Suppressor macrophage treated with lipopolysaccharide for 1 hour (primary cell): Measurements from ENCODE around the gene IMPA2.
"Not testable (repeated sequence)": the region's sequence is repeated elsewhere in the genome, so short reads cannot be mapped to it uniquely, and the experiment has no call there.

Experiments used
- DNase-seq, 3 donors: peaks; one replicate each; pipeline ENCODE4 v3.0.0-alpha.2; 2020 to 2022

The IMPA2 gene

DNA sequence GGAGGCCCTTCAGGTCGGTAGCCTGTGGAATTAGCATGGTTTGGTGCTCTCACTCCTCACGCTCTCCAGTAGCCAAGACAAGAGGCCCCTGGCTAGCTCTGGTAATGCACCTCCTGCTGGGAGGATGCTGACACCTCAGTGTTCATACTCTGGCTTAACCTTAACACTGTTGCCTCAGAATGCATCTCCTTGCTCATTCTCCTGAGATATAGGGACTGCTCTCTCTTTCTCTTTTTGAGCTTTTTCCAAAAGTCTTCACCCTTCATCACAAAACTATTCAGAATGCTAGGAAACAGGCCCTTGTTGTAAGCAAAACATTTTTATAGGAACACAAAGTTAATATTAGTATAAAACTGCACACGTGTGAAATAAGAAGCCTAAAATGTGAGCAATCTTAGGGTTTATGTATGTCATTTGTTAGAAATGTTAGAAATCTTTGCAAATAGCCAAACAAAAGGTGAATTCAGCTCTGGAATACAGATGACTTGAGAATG, 17.3 kb upstream of the IMPA2 start:
- DNase-seq, result no peak

DNA sequence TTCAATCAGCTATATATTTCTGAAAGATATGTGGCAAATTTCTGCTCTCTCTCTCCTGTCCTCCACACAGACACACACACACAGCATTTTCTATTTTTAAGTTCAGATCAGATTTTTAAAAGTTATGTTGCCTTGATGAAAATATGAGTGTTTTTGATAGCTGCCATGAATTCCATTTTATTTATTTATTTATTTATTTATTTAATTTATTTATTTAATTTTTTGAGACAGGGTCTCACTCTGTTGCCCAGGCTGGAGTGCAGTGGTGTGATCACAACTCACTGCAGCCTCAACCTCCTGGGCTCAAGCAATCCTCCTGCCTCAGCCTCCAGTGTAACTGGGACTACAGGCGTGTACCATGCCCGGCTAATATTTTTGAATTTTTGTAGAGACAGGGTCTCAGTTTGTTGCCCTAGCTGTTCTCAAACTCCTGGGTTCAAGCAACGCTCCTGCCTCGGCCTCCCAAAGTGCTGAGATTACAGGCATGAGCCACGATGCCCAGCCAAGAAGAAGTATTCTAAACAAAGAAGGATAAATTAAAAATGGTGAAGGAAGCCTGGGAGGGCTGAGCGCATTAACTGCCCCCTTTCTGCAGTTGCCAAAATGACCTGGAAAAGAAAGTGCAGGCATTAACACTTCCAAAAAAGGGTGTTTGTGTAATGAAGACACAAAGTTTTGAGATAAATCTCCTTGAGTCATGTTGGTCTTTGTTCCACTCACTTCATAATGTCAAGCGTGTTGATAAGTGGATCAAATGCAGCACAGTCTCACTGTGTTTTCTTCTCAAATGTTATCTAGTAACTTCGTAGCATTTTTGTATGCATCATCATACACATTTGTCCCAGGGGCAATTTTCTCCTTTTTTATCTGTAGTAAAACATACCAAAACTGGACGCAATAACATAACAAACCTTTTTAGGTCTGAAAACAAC, 11.1 kb upstream of the IMPA2 start:
- DNase-seq, result no peak

DNA sequence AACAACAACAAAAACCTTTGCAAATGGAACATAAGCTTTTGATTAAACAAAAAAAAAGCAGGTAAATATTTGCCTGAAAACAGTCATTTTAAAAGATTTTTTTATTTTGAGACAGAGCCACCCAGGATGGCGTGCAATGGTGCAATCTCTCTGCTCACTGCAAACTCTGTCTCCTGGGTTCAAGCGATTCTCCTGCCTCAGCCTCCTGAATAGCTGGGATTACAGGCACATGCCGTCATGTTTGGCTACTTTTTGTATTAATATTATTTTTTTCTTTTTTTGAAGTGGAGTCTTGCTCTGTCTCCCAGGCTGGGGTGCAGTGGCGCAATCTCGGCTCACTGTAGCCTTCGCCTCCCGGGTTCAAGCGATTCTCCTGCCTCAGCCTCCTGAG, 10.5 kb upstream of the IMPA2 start:
- DNase-seq, result not testable (repeated sequence)

DNA sequence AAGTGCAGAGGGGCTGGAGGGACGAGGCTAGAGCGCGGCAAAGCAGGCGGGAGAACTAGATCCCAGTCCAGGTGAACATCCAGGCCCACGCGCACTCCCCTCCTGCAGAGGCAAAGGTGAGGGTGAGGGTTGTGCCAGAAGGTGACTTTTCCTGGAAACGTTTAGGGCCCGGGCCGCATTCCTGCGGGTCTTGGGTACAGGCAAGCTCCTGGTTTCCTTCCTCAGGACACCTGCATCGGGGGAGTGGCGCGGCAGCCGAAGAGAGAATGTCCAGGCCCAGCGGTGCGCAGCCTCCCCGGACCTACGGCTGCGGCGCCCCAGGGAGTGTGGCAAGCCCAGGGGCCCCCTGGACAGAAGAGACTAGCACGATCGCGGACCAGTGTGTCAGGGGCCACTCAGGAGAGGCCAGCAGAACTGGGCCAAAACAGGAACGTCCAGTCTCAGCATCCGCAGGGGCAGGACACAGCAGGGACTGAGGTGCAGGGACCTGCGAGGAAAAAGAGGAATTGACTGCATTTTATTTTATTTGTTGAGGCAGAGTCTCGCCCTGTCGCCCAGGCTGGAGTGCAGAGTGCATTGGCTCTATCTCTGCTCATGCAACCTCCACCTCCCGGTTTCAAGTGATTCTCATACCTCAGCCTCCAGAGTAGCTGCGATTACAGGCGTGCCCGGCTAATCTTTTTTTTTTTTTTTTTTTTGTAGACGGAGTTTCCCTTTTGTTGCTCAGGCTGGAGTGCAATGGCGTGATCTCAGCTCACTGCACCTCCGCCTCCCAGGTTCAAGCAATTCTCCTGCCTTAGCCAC, 8.7 kb upstream of the IMPA2 start:
- DNase-seq, result no peak

DNA sequence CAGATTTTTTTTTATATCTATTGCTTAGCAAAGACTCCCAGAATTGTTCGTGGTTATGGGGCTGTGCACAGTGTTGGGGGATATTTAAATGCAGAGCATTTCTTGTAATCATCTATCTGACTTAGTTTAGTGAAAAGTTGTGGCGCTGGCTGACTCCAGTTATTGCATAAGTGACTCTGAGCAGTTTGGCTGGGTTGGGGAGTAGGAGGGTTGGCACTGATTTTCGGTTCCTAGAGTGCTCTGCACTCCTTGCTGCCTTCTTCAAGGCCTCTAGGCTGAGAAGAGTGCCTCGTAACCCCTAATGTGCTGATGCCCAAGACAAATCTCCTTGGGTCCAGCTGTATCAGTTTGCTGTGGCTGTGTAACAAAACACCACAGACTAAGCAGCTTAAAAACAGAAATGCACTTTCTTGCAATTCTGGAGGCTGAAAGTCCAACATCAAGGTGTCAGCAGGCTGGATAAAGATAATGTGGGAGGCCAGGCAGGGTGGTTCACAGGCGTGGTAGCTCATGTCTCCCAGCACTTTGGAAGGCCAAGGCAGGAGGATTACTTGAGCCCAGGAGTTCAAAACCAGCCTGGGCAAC, 6.5 kb upstream of the IMPA2 start:
- DNase-seq, result no peak

DNA sequence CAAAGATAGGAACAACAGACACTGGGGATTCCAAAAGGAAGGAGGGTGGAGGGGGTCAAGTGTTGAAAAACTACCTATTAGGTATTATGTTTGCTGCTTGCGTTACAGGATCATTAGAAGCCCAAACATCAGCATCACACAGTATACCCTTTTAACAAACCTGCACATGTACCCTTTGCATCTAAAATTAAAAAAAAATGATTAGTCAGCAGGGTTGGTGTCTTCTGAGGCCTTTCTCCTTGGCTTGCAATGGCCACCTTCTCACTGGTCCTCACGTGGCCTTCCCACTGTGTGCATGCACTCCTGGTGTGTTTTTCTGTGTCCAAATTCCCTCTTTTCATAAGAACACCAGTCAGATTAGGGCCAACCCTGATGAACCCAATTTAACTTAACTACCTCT, 5.6 kb upstream of the IMPA2 start:
- no peak for DNase-seq

DNA sequence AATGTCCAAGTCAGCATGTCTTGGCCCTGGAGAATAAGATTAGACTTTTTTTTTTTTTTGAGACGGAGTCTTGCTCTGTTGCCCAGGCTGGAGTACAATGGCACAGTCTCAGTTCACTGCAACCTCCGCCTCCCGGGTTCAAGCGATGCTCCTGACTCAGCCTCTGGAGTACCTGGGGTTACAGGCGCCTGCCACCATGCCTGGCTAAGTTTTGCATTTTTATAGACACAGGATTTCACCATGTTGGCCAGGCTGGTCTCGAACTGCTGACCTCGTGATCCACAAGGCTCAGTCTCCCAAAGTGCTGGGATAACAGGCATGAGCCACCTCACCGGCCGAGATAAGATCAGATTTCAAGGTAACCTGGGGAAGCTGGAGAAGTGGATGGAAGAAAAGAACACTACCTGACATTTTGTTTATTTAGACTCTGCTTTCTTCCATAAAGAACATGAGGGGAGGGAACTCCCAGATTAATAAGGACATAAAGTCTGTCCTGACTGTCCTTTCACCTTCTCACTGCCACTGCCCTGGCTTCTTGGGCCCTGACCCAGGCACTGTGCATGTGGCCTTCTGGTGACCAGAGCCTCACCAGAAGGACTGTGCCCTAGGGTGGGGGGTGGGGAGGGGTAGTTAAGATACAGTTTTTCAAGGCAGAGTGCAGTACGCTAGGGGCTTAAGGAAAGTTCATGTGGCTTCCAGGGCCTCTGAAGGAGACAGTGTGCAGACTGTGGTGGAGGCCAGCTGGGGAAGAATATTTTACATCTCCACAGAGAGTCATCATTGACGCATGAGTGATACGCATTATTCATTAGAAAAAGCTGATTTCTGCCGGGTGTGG, 4.8 kb upstream of the IMPA2 start:
- peak in 2 of 3 donors; percentile 34 to 36 for DNase-seq

DNA sequence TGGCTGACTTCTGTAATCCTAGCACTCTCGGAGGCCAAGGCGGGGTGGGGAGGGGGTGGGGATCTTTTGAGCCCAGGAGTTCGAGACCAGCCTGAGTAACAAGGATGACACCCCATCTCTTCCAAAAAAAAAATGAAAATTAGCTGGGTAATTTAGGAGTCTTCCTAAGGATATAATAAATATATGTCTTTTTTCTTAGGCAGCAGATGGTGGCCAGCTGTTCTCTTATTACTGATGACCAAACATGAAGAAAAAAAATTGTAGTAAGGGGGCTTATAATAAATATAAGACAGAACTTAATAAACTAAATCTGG, 4.2 kb upstream of the IMPA2 start:
- no peak for DNase-seq

DNA sequence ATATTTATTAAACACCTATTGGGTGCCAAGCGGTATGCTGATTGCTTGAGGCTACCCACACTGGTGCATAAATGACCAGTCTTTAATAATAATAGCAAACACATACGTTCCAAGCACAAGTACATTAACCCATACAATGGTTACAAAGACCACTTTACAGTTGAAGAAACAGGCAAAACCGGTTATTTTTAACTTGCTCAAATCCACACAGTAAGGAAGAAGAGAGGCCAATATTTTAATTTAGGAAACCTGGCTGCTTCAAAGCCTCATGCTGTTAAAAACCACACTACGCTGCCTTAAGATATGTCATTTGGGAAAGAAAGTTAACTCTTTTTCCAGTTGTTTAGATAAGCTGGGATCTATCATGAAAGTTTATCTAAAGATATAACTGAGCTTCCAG, 2.4 kb upstream of the IMPA2 start:
- no peak for DNase-seq

DNA sequence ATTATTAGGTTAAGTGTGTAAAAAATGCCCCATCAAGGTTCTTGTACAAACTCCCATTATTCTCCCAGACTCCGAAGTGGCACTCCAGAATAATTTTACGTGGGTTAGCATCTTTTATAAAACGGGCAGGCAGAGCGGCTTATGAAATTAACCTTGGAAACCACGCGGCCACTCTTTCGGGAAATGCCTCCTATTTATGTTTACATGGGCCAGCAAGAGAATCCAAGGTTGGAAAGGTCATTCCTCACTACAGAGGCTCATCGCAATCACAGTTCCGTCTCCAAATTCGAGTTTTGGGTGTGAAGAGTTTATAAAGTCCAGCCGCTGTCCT, 1.2 kb upstream of the IMPA2 start:
- DNase-seq, result peak in 1 of 3 donors; percentile 49

DNA sequence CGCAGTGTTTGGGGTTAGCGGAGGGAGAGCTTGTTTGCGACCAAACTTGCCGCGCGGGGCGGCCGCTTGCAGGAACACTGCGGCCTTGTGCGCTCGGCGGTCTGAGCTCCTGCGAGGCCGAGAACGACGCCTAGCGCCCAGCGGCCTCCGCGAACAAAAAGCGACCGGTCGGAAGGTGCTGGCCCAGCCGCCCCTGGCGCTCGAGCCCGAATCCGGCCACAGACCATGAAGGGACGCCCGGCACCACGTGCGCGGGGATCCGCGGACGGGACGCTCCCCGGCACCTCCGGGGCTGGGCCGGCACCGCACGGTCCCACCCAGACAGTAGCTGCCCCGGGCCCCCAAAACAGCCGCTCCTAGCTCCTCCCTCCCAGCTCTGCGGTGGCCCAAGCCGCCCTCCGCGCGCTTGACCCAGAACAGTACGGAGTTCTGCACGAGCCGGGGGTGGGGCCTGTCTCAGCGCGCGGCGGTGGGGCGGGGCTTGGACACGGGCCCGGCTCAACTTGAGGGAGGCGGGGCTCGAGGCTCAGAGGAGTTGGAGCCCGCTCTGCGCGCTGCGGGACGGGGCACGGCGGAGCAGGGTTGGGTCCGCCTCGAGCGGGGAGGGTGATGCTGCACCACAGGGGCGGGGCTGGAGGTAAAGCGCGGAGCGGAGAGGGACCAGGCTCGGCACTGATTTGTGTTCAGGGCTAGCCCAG, 664 bp upstream of the IMPA2 start:
- DNase-seq, result peak; percentile 52 to 98 (median 94)

DNA sequence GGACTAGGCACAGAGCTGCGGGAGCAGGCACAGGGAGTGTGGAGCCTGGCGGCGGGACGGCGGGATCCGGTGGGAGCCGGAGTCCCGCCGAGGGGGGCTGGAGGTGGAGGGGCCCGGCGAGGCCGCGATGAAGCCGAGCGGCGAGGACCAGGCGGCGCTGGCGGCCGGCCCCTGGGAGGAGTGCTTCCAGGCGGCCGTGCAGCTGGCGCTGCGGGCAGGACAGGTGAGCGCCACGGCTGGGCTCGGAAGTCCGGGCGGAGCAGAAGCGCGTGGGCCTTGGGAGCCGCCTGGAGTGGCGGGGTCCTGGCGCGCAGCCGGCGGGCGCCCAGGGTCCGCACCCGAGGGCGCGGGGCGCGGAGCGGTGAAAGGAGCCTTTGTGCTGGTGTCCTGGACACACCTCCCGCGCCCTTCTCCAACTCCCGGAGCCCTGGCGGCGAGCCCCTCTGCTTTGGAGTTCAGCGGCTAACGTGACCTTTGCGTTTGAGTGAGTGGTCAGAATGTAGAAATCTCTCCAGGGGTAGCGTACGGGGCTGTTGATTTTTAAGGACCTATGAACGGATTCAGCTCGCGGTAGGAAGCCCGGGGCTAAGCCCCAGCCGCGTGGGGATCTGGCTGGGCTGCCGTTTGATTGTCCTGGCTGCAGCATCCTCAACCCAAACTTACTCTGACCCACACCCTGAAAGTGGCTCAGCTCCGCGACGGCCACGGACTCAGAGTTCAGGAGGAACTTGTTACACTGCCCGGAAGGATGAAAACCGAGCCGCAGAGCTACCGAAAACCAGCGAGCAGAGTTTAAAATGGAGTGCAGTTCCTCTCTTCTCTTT, 448 bp downstream of the IMPA2 start:
- peak; percentile 45 to 60 (median 51) for DNase-seq

DNA sequence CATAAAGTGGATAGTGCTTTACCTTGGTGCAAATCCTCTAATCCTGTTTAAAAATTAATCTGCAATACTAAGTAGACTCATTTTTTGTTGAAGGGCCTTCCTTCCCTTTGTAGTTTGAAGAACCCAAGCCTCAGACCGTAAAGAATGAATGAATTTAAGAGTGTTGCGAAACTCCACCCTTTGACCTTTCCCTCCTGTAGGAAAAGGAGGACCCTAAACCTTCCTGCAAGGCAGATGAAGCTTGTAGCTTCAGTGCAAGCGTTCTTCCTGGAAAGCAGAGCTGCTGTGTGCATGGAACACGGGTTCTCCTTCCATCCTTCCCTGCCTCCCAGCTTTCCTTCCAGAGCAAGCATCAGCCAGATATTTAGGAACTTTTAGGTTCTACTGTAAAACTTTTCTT, 1.7 kb downstream of the IMPA2 start:
- DNase-seq, result no peak

DNA sequence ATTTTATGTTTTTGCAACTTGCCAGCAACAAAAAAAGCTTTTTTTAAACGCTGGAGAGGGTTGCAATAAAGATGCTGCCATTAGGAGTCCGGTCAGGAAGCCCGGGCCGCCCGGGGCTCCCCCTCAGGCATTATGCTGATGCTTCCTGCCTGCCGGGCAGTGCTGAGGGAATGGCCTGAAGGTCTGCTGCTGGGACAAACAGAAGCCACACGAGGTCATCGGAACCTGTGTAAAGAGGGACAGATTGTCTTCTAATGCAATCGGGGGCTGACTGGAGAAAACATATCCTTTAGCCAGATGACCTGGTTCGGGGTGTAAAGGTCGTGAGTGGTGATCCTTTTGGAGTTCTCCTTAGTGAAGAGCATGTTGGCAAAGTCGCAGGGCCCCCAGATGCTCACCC, 2.3 kb downstream of the IMPA2 start:
- DNase-seq, result peak; percentile 30 to 59 (median 40)

DNA sequence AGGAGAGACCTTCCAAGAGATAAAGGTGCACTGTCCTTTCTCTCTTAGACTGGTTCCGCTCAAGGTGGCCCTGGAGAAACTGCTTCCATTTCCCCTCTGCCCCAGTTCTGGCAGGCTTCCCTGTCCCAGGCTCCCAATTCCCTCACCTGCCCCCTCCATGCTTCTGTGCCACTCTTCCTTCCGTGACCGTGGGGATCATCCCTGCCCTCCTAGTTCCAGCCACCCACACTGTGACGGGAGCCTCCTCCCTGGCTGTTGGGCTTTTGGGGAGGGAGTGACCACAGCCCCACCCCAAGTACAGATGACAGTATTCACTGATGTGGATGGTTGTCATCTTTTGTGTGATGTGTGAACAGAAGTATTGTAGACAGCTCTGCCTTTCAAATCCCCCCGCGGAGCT, 2.8 kb downstream of the IMPA2 start:
- DNase-seq, result no peak

DNA sequence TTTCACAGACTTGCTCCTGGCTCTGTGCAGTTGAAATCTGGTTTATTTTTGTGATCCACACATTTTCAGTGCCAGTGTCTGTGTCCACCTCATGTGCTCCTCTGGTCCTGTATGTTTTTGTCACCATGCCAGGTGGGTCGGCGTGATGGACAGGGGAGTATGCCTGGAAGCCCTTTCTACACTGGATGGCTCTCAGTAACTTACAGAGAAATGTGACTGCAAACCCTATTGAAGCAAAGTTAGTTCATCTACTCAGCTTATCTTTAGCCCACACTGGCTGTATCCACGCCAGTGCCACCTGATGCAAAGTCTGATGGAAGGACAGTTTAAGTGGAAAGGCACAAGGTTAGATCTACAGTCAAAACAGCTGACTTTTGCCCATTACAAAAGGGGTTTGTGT, 4.3 kb downstream of the IMPA2 start:
- no peak for DNase-seq

DNA sequence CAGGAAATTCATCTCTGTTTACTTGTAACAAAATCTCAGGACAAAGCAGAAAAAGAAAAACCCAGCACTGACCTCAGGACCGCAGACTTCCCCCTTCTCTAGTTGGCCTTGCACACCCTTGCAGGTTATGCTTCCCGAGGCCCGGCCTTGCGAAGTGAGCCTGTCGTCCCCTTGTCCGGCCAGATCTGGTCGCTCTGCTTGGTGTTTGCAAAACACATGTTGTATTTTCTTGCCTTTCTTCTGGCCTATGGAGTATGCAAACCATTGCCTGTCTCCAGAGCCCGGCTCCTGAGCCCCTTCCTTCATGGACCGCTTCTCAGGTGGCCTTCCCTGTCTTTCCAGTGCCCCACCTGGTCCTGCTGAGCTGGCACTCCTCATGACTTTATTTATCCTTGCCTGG, 4.8 kb downstream of the IMPA2 start:
- DNase-seq, result no peak

DNA sequence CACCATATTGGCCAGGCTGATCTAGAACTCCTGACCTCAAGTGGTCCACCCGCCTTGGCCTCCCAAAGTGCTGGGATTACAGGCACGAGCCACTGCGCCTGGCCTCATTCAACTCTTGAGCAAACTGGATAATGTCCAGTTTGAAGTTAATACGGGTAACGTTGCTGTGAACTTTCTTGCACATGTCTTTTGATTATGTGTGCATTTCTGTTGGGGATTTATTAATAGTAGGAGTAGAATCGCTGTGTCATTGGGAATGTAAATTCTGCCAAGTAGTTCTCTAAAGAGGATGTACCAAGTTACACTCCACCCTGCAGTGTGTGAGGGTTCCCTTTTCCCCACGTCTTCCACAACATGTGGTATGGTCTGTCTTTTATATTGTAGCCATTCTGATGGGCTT, 6.2 kb downstream of the IMPA2 start:
- DNase-seq, result peak; percentile 71 to 80 (median 78)

DNA sequence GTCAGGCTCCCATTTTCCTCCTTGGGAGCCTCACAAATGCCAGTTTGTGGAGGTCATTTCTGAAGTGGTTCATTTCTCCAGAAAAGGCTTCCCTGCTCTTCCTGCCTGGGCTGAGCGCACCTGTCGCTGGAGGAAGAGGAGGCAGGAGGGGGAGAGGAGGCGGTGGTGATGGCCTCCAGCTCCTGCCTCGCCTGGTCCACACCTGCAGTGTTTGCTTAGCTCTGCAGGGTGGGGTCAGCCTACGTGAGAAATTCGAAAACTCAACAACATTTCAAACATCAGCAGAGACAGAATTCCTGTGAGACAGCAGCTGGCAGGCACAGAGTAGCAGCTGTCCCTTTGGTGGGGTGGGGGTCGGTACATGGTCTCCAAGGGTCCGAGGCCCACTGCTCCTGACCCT, 7.9 kb downstream of the IMPA2 start:
- DNase-seq, result no peak

DNA sequence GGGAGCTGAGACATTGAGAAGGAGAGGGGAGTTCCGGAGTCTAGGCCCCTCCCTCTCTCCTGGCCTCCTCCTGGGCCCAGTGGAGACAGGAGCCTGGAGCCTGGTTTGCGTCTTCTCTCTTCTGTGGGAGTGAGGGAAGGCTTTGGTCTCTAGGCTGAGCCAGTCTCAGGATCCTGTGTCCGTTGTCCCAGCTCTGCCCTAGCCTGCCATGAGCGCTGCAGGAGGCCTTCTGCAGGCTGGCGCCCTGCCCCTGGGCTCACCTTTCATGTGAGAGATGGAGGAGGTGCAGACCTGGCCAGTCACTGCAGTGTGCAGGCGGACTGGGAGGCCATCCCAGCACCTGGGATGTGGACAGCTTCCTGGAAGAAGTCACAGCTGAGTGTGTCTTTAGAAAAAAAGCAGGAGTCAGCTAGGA, 8.7 kb downstream of the IMPA2 start:
- no peak for DNase-seq

DNA sequence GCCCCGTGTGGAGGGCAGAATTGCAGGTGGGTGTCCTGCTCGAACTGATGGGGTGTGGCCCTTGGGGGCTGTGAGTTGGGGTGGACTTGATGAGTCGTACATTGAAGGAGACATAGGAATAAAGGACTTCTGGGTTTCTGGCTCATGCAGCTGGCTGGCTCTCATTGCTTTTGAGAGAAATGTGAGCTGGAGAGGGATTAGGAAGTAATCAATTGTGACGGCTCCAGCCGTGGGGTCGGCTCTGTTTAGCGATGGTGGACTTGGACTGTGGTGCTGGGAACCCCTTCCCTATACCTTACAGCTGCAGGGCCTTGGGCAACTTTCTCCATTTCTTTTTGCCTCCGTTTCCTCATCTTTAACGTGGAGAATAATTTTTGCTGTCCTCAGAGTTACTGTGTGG, 9.2 kb downstream of the IMPA2 start:
- no peak for DNase-seq
